ENCODE data around the gene KCNQ1. TPM values are rescaled to one million over a fixed set of nuclear protein-coding genes. Genes with fewer than 3 reads are reported as not detected.

Gene KCNQ1
- total RNA-seq, 1 donor from 2014 or later: 6.4 TPM

- no peaks in the 10 kb centered on the region for H3K27me3 Mint-ChIP-seq
- peaks cover 33% of the 10 kb centered on the region for H3K9me3 Mint-ChIP-seq
- DNase-seq: no peak
- no peak overlapping the region for H3K27ac Mint-ChIP-seq
- intact Hi-C loops (cut with micrococcal nuclease): no loop called here
- H3K4me3 Mint-ChIP-seq: no peak overlapping the region
- H3K4me1 Mint-ChIP-seq: no peaks in the 10 kb centered on the region
- H3K36me3 Mint-ChIP-seq (ENCODE audit: low read depth): peaks cover 4% of the 10 kb centered on the region
Measured at GRCh38 chr11:2821891-2822290, 377.1 kb downstream of the KCNQ1 start.

- H3K27me3 Mint-ChIP-seq: no peaks in the 10 kb centered on the region
Measured at GRCh38 chr11:2824851-2825250, 380.0 kb downstream of the KCNQ1 start.

GRCh38 chr11:2825261-2825888 lies 380.6 kb downstream of the KCNQ1 start:
- no peak overlapping the region for H3K4me3 Mint-ChIP-seq
- H3K27ac Mint-ChIP-seq: no peak overlapping the region
- peaks cover 4% of the 10 kb centered on the region for H3K36me3 Mint-ChIP-seq (ENCODE audit: low read depth)
- no peak for DNase-seq
- peaks cover 47% of the 10 kb centered on the region for H3K9me3 Mint-ChIP-seq
- H3K4me1 Mint-ChIP-seq: no peaks in the 10 kb centered on the region
- H3K27me3 Mint-ChIP-seq: no peaks in the 10 kb centered on the region
- intact Hi-C loops (cut with micrococcal nuclease): no loop called here

More at GRCh38 chr11:2824851-2825250, 380.0 kb downstream of the KCNQ1 start:
- DNase-seq: no peak
- H3K27ac Mint-ChIP-seq: no peak overlapping the region
- H3K4me3 Mint-ChIP-seq: no peak overlapping the region
- H3K9me3 Mint-ChIP-seq: peaks cover 47% of the 10 kb centered on the region
- intact Hi-C loops (cut with micrococcal nuclease): no loop called here
- H3K36me3 Mint-ChIP-seq (ENCODE audit: low read depth): peaks cover 4% of the 10 kb centered on the region
- no peaks in the 10 kb centered on the region for H3K4me1 Mint-ChIP-seq

GRCh38 chr11:2825889-2826678 lies 381.3 kb downstream of the KCNQ1 start:
- H3K9me3 Mint-ChIP-seq: peaks cover 40% of the 10 kb centered on the region
- H3K4me1 Mint-ChIP-seq: no peaks in the 10 kb centered on the region
- H3K27me3 Mint-ChIP-seq: no peaks in the 10 kb centered on the region
- H3K36me3 Mint-ChIP-seq (ENCODE audit: low read depth): peaks cover 4% of the 10 kb centered on the region
- no peak overlapping the region for H3K27ac Mint-ChIP-seq
- no peak overlapping the region for H3K4me3 Mint-ChIP-seq
- no peak for DNase-seq
- intact Hi-C loops (cut with micrococcal nuclease): no loop called here

- Mint-ChIP-seq H3K27ac (no peak overlapping the region), H3K27me3 (no peaks in the 10 kb centered on the region), H3K9me3 (peaks cover 39% of the 10 kb centered on the region), H3K4me1 (no peaks in the 10 kb centered on the region), H3K36me3 (ENCODE audit: low read depth) (peaks cover 4% of the 10 kb centered on the region), H3K4me3 (no peak overlapping the region)
- intact Hi-C loops (cut with micrococcal nuclease): no loop called here
- no peak for DNase-seq
Measured at GRCh38 chr11:2826679-2827056, 381.9 kb downstream of the KCNQ1 start.

- intact Hi-C loops (cut with micrococcal nuclease): no loop called here
- Mint-ChIP-seq H3K27ac (no peak overlapping the region), H3K36me3 (ENCODE audit: low read depth) (peaks cover 2% of the 10 kb centered on the region), H3K9me3 (peaks cover 33% of the 10 kb centered on the region), H3K4me3 (no peak overlapping the region), H3K27me3 (no peaks in the 10 kb centered on the region), H3K4me1 (no peaks in the 10 kb centered on the region)
- no peak for DNase-seq
Measured at GRCh38 chr11:2827256-2827655, 382.4 kb downstream of the KCNQ1 start.

GRCh38 chr11:2827792-2828191 lies 383.0 kb downstream of the KCNQ1 start:
- H3K4me1 Mint-ChIP-seq: no peaks in the 10 kb centered on the region
- no peak overlapping the region for H3K4me3 Mint-ChIP-seq
- H3K36me3 Mint-ChIP-seq (ENCODE audit: low read depth): peaks cover 2% of the 10 kb centered on the region
- intact Hi-C loops (cut with micrococcal nuclease): no loop called here
- no peak overlapping the region for H3K27ac Mint-ChIP-seq
- peaks cover 31% of the 10 kb centered on the region for H3K9me3 Mint-ChIP-seq
- no peaks in the 10 kb centered on the region for H3K27me3 Mint-ChIP-seq
- DNase-seq: no peak

- no peak overlapping the region for H3K4me3 Mint-ChIP-seq
- H3K27ac Mint-ChIP-seq: no peak overlapping the region
- peaks cover 23% of the 10 kb centered on the region for H3K9me3 Mint-ChIP-seq
- no peak for DNase-seq
- no peaks in the 10 kb centered on the region for H3K4me1 Mint-ChIP-seq
- H3K36me3 Mint-ChIP-seq (ENCODE audit: low read depth): no peaks in the 10 kb centered on the region
- no peaks in the 10 kb centered on the region for H3K27me3 Mint-ChIP-seq
- intact Hi-C loops (cut with micrococcal nuclease): no loop called here
Measured at GRCh38 chr11:2828585-2829330, 383.9 kb downstream of the KCNQ1 start.

- H3K9me3 Mint-ChIP-seq: peaks cover 18% of the 10 kb centered on the region
- H3K36me3 Mint-ChIP-seq (ENCODE audit: low read depth): no peaks in the 10 kb centered on the region
- intact Hi-C loops (cut with micrococcal nuclease): no loop called here
Measured at GRCh38 chr11:2830030-2830812, 385.4 kb downstream of the KCNQ1 start.

GRCh38 chr11:2830886-2831285 lies 386.1 kb downstream of the KCNQ1 start:
- no peak overlapping the region for H3K27ac Mint-ChIP-seq
- intact Hi-C loops (cut with micrococcal nuclease): no loop called here

More at GRCh38 chr11:2830030-2830812, 385.4 kb downstream of the KCNQ1 start:
- no peaks in the 10 kb centered on the region for H3K27me3 Mint-ChIP-seq
- no peak overlapping the region for H3K4me3 Mint-ChIP-seq
- H3K4me1 Mint-ChIP-seq: no peaks in the 10 kb centered on the region
- H3K27ac Mint-ChIP-seq: no peak overlapping the region
- no peak for DNase-seq

GRCh38 chr11:2831781-2832532 lies 387.1 kb downstream of the KCNQ1 start:
- Mint-ChIP-seq H3K9me3 (peaks cover 17% of the 10 kb centered on the region), H3K4me3 (no peak overlapping the region), H3K27ac (no peak overlapping the region), H3K36me3 (ENCODE audit: low read depth) (no peaks in the 10 kb centered on the region), H3K27me3 (no peaks in the 10 kb centered on the region), H3K4me1 (no peaks in the 10 kb centered on the region)
- no peak for DNase-seq
- intact Hi-C loops (cut with micrococcal nuclease): no loop called here

More at GRCh38 chr11:2830886-2831285, 386.1 kb downstream of the KCNQ1 start:
- H3K27me3 Mint-ChIP-seq: no peaks in the 10 kb centered on the region
- no peak for DNase-seq
- H3K4me3 Mint-ChIP-seq: no peak overlapping the region
- no peaks in the 10 kb centered on the region for H3K36me3 Mint-ChIP-seq (ENCODE audit: low read depth)
- no peaks in the 10 kb centered on the region for H3K4me1 Mint-ChIP-seq
- peaks cover 18% of the 10 kb centered on the region for H3K9me3 Mint-ChIP-seq

- Mint-ChIP-seq H3K27ac (no peak overlapping the region), H3K4me1 (no peaks in the 10 kb centered on the region), H3K36me3 (ENCODE audit: low read depth) (no peaks in the 10 kb centered on the region), H3K9me3 (peaks cover 13% of the 10 kb centered on the region), H3K27me3 (no peaks in the 10 kb centered on the region), H3K4me3 (no peak overlapping the region)
- no peak for DNase-seq
- intact Hi-C loops (cut with micrococcal nuclease): no loop called here
Measured at GRCh38 chr11:2832533-2833020, 387.8 kb downstream of the KCNQ1 start.
